GM19193 (cell line): ENCODE measurements around the gene DIPK2A.

Experiments
- POLR2A ChIP-seq: IDR thresholded peaks from 4 replicates; pipeline ENCODE4 v1.6.1; 2011; ENCODE audit not compliant: insufficient read depth, insufficient read length; ENCODE audit errors: extremely low read depth

The DIPK2A gene

GRCh38 chr3:143991713-143992112 is 20.1 kb downstream of the DIPK2A start:
- TF ChIP-seq POLR2A: no peak

DNA sequence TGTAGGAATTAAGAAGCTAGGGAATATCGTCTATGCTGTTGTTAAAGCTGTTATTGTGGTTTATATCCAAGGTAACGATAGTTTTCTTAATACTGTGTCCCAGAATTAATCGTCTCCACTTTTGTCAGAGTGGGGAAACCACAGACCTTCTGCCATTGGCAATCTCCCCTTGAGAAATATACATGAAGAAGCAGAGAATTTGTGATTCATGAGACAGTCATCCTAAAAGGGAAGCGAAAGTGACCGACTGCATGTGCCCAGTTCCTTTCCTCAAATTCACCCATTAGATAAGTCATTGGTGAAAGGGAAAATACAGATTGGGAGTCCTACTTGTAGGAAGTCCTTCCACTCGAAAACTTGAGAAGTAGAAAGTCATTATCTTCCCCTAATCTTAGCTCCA is 26.6 kb downstream of the DIPK2A start:
- no peak for TF ChIP-seq POLR2A

DNA sequence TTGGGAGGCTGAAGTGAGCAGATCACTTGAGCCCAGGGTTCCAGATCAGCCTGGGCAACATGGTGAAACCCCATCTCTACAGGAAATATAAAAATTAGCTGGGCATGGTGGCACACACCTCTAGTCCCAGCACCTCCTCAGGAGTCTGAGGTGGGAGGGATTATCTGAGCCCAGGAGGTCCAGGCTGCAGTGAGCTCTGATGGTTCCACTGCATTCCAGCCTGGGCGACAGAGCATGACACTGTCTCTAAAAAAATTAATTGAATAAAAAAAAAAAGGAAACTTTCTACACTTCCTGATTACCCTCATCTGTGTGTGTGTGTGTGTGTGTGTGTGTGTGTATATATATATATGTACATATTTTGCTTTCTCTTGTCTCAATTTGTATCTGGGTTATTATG is 31.4 kb downstream of the DIPK2A start:
- no peak for TF ChIP-seq POLR2A

GRCh38 chr3:144010371-144010770 is 38.7 kb downstream of the DIPK2A start:
- no peak for TF ChIP-seq POLR2A

DNA sequence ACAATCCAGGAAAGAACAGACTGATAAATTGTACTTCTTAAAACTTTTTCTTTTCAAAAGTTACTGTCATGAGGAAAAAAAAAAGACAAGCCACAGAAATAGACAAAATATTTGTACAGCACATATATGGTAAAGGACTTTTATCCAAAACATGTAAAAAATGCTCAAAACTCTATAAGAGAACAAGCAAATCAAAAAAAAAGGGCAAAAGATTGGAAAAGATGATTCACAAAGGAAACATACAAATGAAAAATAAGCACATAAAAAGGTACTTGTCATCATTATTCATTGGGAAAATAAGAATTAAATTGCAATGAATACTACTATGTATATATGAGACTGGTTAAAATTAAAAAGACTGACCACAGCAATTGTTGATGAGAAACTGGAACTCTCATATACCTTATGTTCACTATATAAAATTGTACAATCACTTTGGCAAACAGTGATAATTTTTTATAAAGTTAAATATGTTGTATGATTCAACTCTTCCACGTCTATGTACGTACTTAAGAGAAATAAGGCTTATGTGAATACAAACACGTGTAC is 39.7 kb downstream of the DIPK2A start:
- no peak for TF ChIP-seq POLR2A

- no peak for TF ChIP-seq POLR2A
Measured at GRCh38 chr3:144015133-144015532, 43.5 kb downstream of the DIPK2A start.

GRCh38 chr3:144018776-144019175 is 47.2 kb downstream of the DIPK2A start:
- TF ChIP-seq POLR2A: no peak
